Posterior cingulate gyrus (tissue), 11 donors: ENCODE results near the gene FGR.

Experiments
- DNase-seq, 10 donors: peaks; one replicate each; pipeline versions ENCODE4 v3.0.0 to v3.0.0-alpha.2; 2020 to 2021; ENCODE audit warnings: mixed read lengths in 3 of 10
- intact Hi-C: fragments of 100-400 bp; cut with DNase I; formaldehyde crosslinking; loops from one replicate; pipeline ENCODE4 v1.15.1; 2023

FGR gene

DNA sequence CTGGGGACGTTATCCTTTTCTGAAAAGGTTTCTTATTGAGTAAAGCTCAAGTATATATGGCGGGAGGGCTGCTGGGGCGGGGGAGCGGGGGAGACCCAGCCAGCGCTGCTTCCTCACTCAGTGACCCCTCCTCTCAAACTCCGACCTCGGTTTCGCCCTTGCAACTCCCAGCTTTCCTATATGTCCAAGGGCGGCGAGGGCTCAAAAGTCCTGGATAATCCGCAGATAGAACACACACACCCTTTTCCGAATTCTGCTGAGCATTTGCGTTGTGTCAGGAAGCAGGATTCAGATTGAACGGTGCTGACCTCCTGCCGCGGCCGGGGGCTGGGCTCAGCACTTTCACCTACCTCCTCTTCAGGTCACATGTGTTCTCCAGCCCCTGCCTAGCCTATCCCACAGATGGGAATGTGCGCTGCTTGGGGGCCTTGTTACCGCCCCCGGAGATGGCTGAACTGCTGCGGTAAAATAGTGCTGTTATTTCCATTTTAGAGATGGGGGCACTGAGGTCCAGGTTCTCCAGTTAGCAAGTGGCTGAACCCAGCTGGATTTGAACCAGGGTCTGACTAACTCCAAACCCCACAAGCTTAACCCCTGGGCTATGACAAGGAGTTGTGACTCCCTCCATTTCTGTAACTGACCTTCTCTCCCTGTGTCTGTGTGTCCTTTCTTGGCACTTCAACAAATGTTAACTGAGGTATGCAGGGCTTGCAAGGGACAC, 30.2 kb downstream of the FGR start:
- intact Hi-C loops = loop anchor here (5.0 kb wide), 3 partner anchors 187 to 372 kb away; partner anchors contain the start of gene WDTC1

DNA sequence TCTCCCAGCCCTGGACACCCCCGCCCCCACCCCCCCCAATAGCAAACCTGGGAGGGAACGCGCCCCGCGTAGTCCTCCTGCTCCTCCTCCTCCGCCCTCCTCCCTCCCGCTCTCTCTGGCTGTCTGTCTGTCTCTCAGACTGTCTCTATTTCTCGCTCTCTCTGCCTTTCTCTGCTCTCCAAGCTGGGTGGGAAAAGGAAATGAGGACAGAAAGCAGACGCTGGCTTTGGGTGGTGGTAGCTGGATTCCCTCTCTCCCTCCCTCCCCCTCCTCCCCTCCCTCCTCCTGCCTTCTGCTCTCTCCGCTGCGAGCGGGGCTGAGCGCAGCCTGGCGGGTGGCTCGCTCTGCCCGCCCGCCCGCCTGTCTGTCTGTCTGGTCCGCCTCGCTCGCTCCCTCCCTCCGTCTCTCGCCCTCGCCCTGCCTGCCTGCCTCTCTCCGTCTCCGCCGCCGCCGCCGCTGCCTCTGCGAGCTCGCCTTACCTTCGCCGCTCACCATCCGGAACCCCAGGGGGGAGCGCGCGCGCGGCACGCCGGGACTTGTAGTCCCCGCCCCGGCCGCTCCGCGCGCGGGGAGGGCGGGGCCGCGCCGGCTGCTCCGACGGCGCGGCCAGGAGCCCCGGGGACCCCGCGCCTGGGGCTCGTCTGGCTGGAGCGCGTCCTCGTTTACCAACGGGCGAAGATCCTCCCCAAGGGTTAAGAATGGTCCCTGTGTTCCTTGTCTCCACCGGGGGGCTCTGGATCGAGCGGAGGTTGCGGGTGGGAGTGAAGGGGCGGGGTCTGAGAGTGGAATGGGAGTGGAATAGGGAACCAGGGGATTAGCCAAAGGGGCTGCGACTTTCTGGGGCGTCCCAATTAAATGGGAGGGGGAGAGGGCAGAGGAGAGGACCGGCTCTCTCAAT, 31.1 kb downstream of the FGR start, which contains the start of gene AHDC1:
AHDC1 (minus strand) TSS at position 464 of the 898 bp plus-strand sequence. CDS start 52,029 bp downstream, outside the sequence.
- DNase-seq = peak; percentile 80 to 99 (median 90)
- intact Hi-C loops = loop anchor here (5.0 kb wide), 2 partner anchors 187 to 372 kb away; partner anchors contain the start of gene WDTC1

More for the DNA sequence above, 30.2 kb downstream of the FGR start:
- DNase-seq = peak in 1 of 10 donors; percentile 39

GRCh38 chr1:27603309-27603680, 31.7 kb downstream of the FGR start:
- peak in 3 of 10 donors; percentile 25 to 42 (median 36) for DNase-seq
- intact Hi-C loops = loop anchor here (5.0 kb wide), 2 partner anchors 186 to 371 kb away; partner anchors contain the start of gene WDTC1

GRCh38 chr1:27602462-27603308, 32.3 kb downstream of the FGR start:
- intact Hi-C loops = loop anchor here (5.0 kb wide), 2 partner anchors 185 to 370 kb away; partner anchors contain the start of gene WDTC1
- peak in 3 of 10 donors; percentile 39 to 75 (median 57) for DNase-seq

GRCh38 chr1:27601771-27602461, 33.1 kb downstream of the FGR start:
- intact Hi-C loops = loop anchor here (5.0 kb wide), 2 partner anchors 185 to 370 kb away; partner anchors contain the start of gene WDTC1
- peak in 9 of 10 donors; percentile 21 to 91 (median 57) for DNase-seq

DNA sequence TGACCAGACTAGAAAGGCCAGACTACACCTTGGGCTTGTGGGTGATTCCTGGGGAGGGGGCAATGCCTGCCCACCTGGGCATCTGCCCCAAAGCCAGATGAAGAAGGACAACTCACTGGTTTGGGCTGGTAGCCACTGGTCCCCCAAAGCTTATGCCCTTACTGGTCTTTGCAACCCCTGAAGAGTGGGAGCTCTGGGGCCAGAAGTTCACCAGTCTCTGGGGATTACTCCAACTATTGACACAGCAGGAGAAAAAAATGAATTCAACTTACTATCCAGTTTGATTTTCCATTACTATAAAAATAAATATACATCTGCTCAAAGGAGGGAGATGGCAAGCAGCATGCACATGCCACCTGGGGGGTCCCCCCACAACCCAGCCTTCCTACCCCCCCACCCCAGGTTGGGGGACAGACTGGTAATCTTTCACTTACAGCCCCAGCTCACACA, 33.6 kb downstream of the FGR start:
- DNase-seq = peak in 1 of 10 donors; percentile 56
- intact Hi-C loops = loop anchor here (5.0 kb wide), 2 partner anchors 184 to 369 kb away; partner anchors contain the start of gene WDTC1

- intact Hi-C loops = loop anchor here (5.0 kb wide), 2 partner anchors 183 to 368 kb away; partner anchors contain the start of gene WDTC1
- DNase-seq = peak in 1 of 10 donors; percentile 4
These were observed 34.3 kb downstream of the FGR start for GRCh38 chr1:27600498-27601175.

- peak in 1 of 10 donors; percentile 69 for DNase-seq
- intact Hi-C loops = loop anchor here (5.0 kb wide), 2 partner anchors 183 to 368 kb away; partner anchors contain the start of gene WDTC1
These were observed 35.1 kb downstream of the FGR start for GRCh38 chr1:27599605-27600497.

DNA sequence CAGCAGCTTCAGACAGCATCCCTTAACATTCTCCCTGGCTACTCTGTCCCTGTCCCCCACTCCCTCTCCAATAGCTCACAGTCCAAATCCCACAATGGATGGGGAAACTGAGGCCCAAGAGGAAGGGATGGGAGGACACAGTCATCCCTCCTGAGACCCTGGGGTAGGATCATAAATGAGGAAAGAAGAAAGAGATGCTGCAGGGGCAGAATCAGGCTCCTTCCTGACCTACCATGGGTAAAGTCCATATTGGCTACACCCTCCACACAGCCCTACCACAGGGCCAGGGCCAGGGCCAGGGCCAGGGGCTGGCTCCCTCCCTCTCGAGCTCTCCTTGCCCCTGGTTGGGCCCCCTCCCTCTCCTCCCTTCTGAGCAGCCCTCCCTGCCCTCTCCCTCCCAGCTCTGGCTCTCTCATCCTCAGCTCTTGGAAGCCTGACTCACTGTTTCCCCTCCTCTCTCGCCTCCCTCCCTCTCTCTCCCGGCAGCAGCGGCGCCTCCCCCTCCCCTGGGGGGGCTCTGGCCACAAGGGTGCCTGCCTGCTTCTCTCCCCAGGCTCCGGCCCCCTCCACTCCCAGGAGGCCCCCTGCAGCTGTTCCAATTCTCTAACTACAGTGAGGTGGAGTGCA, 36.0 kb downstream of the FGR start:
- intact Hi-C loops = no loop called here
- DNase-seq = peak in 3 of 10 donors; percentile 28 to 92 (median 45)

DNA sequence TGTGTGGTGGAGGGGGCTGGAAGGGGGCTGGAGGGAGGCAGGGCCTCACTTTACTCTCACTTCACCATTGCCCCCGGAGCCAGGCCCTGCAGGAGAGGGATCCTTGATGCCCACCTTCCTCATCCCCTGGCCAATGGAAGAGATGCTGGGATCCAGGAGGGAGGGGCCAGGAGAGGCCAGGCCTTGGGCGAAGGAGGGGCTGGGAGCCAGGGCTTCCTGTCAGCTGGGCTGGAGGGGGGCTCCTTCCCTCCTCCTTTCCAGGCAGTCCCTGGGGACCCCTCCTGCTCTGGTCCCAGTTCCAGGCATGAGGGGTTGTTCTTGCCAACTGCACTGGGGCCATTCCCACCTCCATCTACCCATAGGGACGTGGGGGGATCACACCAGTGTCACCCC, 36.7 kb downstream of the FGR start:
- peak in 1 of 10 donors; percentile 79 for DNase-seq
- intact Hi-C loops = no loop called here

DNA sequence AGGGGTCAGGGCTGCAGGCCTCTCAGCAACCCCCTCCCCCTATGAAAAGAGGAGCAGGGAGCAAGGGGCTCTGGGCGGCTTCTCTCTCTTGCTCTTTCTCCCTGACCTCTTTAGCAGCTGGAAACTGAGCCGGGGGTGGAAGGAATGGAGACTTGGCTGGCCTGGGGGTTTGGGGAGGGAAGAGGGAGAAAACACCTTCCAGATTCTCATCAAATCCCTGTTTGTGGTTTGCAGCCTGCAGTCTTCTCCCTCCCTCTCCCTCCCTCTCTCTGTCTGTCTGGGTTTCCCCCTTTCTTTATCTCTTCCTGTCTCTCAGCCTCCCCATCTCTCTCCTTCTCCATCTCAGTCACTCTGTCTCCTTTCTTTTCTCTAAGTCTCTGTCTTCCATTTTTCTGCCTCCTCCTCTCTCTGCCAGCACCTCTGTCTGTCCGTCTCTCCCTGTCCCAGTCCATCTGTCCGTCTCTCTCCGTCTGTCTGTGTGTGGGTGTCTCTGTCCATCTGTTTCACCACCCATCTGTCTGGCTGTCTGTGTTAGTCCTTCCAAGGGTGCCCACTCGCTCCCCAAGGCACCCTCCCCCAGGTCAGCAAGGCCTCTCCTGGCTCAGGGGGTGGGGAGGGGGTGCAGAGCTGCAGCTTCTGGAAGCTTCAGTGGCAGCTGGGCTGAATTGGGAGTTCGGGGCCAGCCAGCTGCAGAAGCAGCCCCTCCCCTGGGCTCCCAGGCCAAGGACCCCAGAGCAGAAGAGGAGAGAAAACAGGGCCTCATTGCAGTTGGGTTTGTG, 37.3 kb downstream of the FGR start:
- intact Hi-C loops = no loop called here

DNA sequence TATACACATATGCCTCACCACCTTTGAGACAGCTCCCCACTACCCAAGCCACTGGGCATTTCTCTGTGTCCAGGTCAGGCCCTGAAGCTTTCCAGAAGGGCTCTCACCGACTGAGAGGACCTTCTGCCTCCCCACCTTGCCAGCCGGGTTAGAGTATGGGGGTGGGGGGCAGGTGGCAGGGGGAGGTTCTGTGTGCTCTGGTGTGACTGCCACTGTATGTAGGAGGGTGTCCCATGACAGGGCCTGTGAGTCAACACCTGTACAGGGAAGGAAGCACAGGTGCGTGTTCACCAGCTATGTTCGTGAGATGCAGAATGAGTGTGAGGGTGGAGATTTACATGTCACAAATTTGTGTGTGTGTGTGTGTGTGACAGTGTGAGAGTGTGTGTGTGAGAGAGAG, 38.0 kb downstream of the FGR start:
- no peak for DNase-seq
- intact Hi-C loops = no loop called here

More for the DNA sequence above, 37.3 kb downstream of the FGR start:
- DNase-seq = no peak

- intact Hi-C loops = no loop called here
- no peak for DNase-seq
These were observed 38.7 kb downstream of the FGR start for GRCh38 chr1:27596261-27596660.

- intact Hi-C loops = no loop called here
- DNase-seq = no peak
These were observed 39.4 kb downstream of the FGR start for GRCh38 chr1:27595597-27595996.

DNA sequence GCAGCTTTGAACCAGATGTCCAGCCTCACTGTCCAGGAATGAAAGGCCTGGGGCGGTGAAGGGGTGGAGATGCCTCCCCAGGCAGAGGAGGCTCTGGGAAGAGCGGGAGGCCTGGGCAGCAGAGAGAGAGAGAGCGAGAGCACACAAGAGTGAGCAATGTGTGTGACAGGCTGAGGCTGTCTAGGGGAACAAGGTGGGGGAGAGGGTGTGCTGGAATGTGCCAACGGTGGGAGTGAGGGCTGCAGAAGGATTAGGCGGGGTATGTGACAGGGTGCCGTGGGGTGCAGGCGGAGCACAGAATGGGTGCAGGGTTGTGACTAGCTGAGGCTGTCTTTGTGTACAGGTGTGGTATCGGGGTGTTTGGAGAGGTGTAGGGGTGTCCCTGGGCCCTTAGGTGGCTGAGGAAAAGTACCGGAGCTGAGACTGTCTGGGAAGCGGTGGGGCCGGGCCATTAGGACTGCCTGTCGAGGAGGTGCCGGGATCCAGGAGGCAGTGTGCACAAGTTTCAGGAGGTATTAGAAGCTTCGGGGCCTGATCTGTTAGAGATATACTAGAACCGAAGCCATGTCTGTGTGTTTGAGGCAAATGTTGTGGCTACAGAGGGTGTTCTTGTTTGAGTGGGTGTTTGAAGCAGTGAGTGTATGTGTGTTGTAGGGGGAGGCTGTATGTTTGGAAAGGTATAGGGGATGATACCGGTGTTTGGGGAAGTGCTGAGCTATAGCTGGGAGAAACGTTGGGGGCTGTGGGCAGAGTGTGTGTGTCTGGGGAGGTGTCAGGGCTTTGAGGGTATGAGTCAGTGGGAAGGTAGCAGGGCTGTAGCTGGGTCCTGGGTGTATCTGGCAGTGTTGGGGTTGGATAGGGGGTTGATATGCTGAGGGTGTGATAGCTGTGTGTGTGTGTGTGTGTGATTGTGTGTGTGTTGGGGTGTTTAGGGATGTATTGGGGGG, 40.1 kb downstream of the FGR start:
- DNase-seq = no peak
- intact Hi-C loops = no loop called here
